Activated CD4-positive, alpha-beta memory T cell treated with anti-CD3 and anti-CD28 coated beads for 36 hours (primary cell): ENCODE results near the gene ZNHIT2. TPM values are rescaled to one million over a fixed set of nuclear protein-coding genes. Genes with fewer than 3 reads are reported as not detected.

ENCODE experiments used
- microRNA-seq: library from miRNA; unstranded; fragments of <30 nt; microRNA quantifications from one replicate; pipeline ENCODE4 v1.2.0, GENCODE V29; 2022; ENCODE audit warnings: borderline number of aligned reads, borderline microRNAs expressed, borderline replicate concordance
- total RNA-seq, 2 experiments: library from RNA; stranded (reverse); gene quantifications; one replicate each; pipeline ENCODE4 v1.2.3, GENCODE V29; 2021

ZNHIT2 gene
- total RNA-seq, 2 experiments from 2014 or later, result 9.3 to 9.7 TPM

Small RNAs within 50 kb of the gene (microRNA-seq; reads per million reads assigned to microRNA genes)
- gene MIR6751, result not detected

Other genes starting within 250 kb of the ZNHIT2 start
- 100 to 1,000 TPM; 103 to 113 TPM for gene EHD1, start 239.1 kb downstream of the ZNHIT2 start, total RNA-seq
- 10 to 100 TPM; 20.2 to 20.5 TPM for gene ATG2A, start 200.5 kb downstream of the ZNHIT2 start, total RNA-seq
- 10 to 100 TPM in 1 of 2 experiments, 1 to 10 TPM in 1; 9.7 to 11.9 TPM for gene PPP2R5B, start 193.0 kb downstream of the ZNHIT2 start, total RNA-seq
- gene GPHA2, start 181.8 kb downstream of the ZNHIT2 start, total RNA-seq, result under 1 TPM in 1 of 2 experiments, not detected in 1; 0.46 TPM
- gene MAJIN, start 145.6 kb downstream of the ZNHIT2 start, total RNA-seq, result under 1 TPM; 0.21 to 0.82 TPM
- under 1 TPM in 1 of 2 experiments, not detected in 1; 0.22 TPM for gene BATF2, start 120.7 kb downstream of the ZNHIT2 start, total RNA-seq
- gene ARL2, start 103.5 kb downstream of the ZNHIT2 start, total RNA-seq, result 100 to 1,000 TPM; 104 to 109 TPM
- gene SNX15, start 90.3 kb downstream of the ZNHIT2 start, total RNA-seq, result 10 to 100 TPM; 15.4 to 15.9 TPM
- gene SAC3D1, start 76.5 kb downstream of the ZNHIT2 start, total RNA-seq, result 10 to 100 TPM; 14.2 to 14.7 TPM
- 10 to 100 TPM; 13.8 to 15.2 TPM for gene NAALADL1, start 59.1 kb downstream of the ZNHIT2 start, total RNA-seq
- 100 to 1,000 TPM; 111 to 112 TPM for gene CDCA5, start 33.7 kb downstream of the ZNHIT2 start, total RNA-seq
- 10 to 100 TPM; 28.3 to 31.3 TPM for gene ZFPL1, start 33.5 kb downstream of the ZNHIT2 start, total RNA-seq
- gene VPS51, start 21.5 kb downstream of the ZNHIT2 start, total RNA-seq, result 10 to 100 TPM; 97.1 to 99.2 TPM
- 10 to 100 TPM; 19.2 to 21.0 TPM for gene TM7SF2, start 5.8 kb downstream of the ZNHIT2 start, total RNA-seq
- 1,000 to 10,000 TPM; 1,138 to 1,149 TPM for gene FAU, start 4.4 kb upstream of the ZNHIT2 start, total RNA-seq
- gene MRPL49, start 4.6 kb upstream of the ZNHIT2 start, total RNA-seq, result 10 to 100 TPM; 48.5 to 52.5 TPM
- gene SYVN1, start 16.8 kb upstream of the ZNHIT2 start, total RNA-seq, result 10 to 100 TPM; 24.5 to 26.2 TPM
- not detected for gene SPDYC, start 52.5 kb upstream of the ZNHIT2 start, total RNA-seq
- 100 to 1,000 TPM; 111 to 116 TPM for gene CAPN1, start 64.2 kb upstream of the ZNHIT2 start, total RNA-seq
- 10 to 100 TPM; 62.9 to 66.9 TPM for gene POLA2, start 144.3 kb upstream of the ZNHIT2 start, total RNA-seq
- under 1 TPM in 1 of 2 experiments, not detected in 1; 0.26 TPM for gene CDC42EP2, start 197.2 kb upstream of the ZNHIT2 start, total RNA-seq
- 10 to 100 TPM; 68.7 to 71.6 TPM for gene DPF2, start 216.2 kb upstream of the ZNHIT2 start, total RNA-seq
- under 1 TPM; 0.73 to 1.00 TPM for gene TIGD3, start 237.1 kb upstream of the ZNHIT2 start, total RNA-seq